H54 (cell line): ENCODE data around the gene PRG2.
"Not testable (repeated sequence)": the region's sequence is repeated elsewhere in the genome, so short reads cannot be mapped to it uniquely, and the experiment has no call there.

ENCODE experiments used
- DNase-seq: peaks from one replicate; pipeline ENCODE4 v3.0.0; 2011; ENCODE audit warnings: low spot score, mixed read lengths; ENCODE audit not compliant: insufficient read length
- FAIRE-seq: peaks from 3 replicates; lab custom pipeline; 2011; peaks lifted over from hg19 to GRCh38; lab: Jason Lieb, UNC
- POLR2A ChIP-seq: IDR thresholded peaks from 2 replicates; pipeline ENCODE4 v1.6.1; 2011; ENCODE audit warnings: low read depth, mild to moderate bottlenecking, low read length

Gene PRG2

DNA sequence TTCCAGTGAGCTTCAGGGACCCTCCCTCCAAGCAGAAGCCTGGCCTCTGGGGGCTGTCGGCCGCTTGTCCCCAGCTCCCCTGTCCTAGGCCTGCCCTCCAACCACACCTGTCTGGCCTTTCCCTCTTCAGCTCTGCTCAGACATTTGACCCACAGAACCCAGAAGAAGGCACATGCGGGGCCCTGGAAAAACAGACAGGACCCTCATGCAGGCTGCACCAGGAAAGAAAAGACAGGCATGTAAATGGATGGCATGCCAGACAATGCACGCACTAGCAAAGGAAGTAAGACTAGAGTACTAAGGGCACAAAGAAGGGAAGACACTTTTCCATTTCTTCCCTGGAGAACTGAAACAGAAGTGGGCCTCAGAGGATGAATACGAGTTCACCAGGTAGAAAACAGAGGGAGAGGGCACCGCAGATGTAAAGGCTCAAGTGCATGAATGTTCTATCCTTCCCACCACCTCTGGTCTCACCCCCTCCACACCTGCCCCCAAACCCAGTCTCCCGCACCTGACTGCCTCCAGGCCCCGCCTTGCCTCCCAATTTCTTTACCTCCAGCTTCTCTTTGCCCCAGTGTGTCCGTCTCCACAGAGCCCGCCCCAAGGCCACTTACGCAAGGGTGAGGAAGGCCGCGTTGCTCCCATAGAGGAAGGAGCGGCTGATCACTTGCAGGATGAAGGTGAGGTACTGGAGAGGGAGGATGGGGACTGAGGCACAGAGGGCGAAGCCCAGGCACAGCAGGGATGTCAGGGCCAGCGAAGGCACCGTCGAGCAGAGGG is 19.1 kb upstream of the PRG2 start:
- FAIRE-seq = no peak
- DNase-seq = no peak
- TF ChIP-seq POLR2A = no peak

DNA sequence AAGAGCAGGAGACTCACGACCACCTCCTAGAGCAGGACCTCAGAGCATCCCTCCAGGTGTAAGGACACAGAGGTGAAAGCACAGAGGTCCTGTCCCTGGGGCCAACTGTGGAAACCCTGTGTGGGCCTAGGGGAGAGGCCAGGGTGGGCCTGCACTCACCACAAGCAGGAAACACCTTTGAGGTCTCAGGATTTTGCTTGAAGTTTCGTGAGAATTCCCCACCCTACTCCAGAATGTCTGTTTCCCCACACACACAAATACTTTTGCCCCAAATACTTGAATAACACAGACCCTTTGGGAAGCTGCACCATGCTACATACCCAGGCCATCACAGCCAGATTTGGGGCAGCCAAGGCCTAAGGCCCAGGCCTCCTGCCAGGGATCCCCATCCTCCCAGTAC is 18.3 kb upstream of the PRG2 start:
- FAIRE-seq = no peak
- no peak for DNase-seq
- no peak for TF ChIP-seq POLR2A

DNA sequence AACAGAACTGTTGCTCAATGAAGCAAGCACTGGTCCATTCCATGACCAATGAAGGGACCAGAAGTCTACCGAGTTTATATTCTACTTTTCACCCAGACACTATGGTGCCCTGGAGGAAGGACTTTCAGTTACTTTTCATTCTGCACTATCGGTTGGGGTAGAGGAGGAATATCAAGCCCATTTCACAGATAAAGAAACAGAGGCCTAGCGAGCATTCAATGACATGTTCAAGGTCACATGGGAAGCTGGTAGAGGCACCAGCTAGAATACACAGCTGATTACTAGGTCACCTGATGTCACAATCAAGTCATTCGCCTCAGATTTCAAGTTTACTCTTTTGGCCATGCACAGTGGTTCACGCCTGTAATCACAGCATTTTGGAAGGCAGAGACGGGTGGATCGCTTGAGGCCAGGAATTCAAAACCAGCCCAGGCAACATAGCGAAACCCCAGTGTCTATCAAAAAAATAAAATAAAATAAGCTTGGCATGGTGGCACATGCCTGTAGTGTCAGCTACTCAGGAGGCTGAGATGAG is 17.6 kb upstream of the PRG2 start:
- FAIRE-seq (no peak), DNase-seq (no peak)
- TF ChIP-seq POLR2A = no peak

DNA sequence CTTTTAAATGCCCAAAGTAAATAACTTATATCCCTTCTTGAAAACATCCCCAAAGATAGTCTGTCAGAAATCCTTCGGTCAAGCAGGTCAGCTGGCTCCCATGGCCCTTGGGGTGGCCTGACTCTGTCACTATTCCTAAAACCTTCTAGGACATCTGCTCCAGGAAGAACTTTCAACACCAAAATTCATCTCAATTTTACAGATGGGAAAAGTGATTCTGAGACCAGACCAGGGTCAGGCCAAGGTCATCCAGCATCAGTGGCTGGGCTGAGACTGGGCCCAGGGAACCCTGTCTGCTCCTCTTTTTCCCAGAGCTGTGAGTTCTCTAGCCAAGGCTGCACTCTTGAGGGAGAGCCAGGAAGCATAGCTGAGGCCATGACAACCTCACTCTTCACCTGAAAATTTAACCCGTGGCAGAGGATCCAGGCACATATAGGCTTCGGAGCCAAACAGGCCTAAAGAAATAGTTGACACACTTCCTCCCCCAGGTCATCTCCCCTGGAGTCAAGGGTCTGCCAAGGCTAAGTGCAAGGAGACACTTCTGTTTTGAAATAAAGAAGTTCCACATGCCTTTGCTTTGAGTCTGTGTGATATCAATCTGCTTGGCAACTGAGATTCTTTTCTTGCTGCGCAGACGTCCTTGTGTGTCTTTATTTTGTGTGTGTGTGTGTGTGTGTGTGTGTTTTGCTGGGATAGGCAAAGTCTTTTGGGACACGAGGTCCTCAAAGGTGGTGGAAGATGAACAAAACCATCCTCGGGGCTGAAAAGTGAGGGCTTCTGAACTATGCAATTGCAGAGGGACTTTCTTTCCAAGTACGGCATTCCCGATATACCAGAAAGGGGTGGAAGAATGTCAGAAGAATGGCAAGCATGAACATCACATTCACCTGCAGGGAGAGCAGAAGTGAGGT is 16.8 kb upstream of the PRG2 start:
- FAIRE-seq (no peak), DNase-seq (no peak)
- no peak for TF ChIP-seq POLR2A

DNA sequence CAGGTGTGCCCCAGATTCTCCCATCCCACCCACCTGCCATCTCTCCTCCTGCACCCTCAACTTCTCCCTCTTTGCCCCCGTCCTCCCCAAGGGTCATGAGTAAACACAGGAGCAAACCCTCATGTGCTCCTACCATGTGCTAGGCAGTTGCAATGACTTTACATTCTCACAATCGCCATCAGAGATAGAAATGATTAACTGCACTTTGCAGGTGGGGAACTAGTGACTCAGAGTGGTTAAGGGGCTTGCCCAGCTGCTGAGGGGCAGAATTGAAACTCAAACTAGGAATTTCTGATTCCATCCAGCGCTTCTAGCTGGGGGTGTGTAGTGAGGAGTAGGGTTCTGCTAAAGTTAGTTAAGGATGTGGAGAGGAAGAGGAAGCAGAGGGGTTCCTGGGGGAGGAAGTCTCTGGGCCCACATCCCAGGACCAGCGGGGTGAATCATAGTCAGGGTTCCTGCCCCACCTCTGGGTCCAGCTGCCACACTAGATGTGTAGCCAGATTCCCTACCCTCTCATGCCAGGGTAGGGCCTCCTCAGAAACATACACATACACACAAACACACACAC is 16.0 kb upstream of the PRG2 start:
- DNase-seq (peak; percentile 37), FAIRE-seq (no peak)
- TF ChIP-seq POLR2A = no peak

DNA sequence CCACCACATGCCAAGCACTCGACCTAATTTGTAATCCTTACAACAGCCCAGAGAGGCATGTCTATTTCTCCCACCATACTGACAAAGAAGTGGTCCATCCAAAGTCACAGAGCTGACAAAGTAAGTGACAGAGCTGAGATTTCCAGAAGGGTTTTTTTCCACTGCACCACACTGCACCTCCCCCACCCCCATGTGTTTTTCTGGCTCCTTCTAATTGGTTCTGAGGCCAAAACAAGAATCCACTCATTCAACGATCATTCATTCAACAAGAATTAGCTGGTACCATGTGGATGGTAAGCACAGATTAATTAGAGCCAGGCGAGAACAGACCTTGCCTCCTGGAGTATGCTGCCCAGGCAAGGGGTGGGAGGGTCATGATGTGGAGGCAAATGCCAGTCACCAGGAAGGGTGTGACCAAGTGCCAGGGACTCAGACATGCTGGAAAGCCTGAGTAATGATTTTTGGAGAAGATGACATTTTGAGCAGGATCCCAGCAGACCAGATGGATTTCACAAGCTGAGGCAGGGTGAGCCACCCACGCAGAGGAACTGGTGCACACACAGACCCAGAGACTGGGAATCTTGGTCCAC is 14.9 kb upstream of the PRG2 start:
- TF ChIP-seq POLR2A = no peak
- DNase-seq (no peak), FAIRE-seq (no peak)

DNA sequence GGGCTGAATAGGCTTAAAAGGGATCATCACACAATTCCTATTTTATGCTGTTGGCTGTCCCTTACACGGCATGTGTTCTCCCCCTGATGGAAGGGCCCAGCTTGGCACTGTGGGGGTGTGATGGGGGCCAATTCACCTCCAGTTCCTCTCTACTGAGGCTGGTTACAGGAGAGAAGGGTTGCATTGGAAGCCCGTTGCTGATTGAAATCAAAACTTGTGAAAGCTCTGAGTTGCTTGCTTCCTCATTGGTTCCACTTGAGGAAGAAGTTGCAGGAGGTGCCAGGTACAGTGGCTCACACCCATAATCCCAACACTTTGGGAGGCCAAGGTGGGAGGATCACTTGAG is 13.3 kb upstream of the PRG2 start:
- no peak for TF ChIP-seq POLR2A
- DNase-seq = no peak
- no peak for FAIRE-seq

DNA sequence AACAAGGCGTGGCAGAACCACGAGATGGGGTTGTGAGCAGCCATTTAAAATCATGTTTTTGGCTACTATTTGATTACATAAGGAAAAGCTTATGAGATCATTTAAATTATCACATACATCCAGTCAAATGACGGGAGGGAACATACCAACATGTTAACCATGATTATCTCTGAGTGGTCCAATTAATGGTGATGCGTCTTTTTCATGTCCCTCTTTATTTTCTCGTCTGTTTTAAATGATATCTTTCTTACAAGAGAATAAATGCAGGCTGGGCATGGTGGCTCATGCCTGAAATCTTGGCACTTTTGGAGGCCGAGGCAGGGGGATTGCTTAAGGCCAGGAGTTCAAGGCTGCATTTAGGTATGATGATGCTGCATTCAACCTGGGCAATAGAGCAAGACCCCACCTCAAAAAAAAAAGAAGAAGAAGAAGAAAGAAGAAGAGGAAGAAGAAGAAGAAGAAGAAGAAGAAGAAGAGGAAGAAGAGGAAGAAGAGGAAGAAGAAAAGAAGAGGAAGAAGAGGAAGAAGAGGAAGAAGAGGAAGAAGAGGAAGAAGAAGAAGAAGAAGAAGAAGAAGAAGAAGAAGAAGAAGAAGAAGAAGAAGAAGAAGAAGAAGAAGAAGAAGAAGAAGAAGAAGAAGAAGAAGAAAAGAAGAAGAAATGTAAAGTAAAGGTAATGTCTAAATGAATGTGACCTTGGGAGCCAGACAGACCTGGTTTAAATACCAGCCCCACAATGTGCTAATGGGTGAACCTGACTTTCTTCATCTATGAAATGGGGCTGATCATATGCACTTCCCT is 12.8 kb upstream of the PRG2 start:
- not testable (repeated sequence) for FAIRE-seq, DNase-seq

DNA sequence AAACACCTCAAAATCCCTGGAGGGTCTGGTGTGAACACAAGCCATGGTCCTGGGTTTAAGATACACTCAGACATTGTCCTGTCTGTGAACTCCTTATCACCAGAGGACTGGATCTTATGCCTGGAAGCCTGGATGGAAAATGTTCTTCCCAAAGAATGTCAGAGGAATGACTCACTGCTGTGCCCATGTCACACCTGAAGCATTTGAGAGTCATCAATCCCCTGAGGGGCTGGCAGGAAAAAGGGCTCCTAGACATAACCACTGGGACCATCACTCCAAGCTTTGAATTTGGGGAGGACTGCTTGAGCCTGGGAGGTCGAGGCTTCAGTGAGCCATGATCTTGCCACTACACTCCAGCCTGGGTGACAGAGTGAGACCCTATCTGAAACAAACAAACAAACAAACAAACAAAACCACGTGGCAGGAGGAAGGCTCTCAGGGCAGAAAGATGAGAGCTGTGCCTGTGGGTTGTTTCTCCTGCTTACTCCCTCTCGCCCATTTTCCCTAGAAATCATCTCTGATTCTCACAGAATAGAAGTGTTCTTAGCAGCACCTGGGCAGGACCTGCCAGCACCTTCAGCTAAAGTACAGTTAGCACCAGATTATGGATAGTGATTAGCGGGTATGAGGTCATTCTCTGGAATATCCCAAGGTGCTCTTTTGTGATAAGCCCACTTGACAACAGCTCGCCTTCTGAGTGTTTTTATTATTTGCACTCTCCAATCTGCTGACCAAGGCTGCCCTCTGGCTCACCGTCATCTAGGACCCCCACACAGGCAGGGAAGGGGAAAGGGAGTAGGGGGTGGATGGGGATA is 11.9 kb upstream of the PRG2 start:
- TF ChIP-seq POLR2A = no peak
- DNase-seq (peak; percentile 28), FAIRE-seq (no peak)

DNA sequence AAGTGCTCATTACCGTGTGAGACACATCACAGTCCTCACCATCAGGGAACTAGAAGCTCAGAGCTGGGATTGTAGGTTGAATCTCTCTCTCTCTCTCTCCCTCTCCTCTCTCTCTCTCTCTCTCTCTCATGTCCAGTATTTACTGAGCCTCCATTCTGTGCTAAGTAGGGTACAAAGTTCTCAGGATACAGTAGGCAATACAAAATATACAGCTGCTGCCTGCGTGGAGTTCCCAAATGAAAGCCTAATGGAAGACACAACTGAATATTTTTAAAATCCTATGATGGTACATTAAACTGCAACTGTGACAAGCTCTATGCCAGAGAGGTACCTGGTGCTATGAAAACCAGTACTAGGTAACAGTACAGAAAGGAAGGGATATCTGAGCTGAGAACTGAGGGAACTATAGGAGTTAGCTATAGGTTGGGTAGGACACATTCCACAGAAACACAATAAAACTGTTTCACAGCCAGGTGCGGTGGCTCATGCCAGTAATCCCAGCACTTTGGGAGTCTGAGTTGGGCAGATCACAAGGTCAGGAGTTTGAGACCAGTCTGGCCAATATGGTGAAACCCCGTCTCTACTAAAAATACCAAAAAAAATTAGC is 9.6 kb upstream of the PRG2 start:
- DNase-seq (no peak), FAIRE-seq (no peak)
- no peak for TF ChIP-seq POLR2A

DNA sequence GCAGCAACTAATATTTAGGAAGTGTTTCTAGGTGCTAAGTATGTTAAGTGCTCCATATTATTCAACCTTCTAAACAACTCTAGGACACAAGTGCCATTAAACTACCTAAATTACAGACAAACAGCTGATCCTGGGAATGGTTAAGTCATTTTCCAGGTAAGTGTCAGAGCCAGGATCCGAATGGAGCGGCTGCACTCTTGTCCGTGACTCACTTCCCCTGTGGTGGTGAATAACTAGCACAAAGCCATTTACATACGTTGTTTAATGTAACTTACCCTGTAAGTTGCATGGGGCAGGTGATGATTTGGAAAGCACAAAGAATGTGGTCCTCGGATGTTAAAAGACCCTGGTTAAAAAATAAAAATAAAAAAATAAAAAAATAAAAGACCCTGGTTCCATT is 8.8 kb upstream of the PRG2 start:
- no peak for TF ChIP-seq POLR2A
- FAIRE-seq (no peak), DNase-seq (no peak)
